Renal cortical epithelial cell (primary cell): Measurements from ENCODE around the gene ALDH1A3. TPM values are rescaled to one million over a fixed set of nuclear protein-coding genes. Genes with fewer than 3 reads are reported as not detected.
A peak's percentile ranks its signal among the peaks of the same experiment; 100 is the strongest.

Experiments
- DNase-seq: peaks from one replicate; pipeline ENCODE4 v3.0.0-alpha.2; 2011; ENCODE audit warnings: low read depth
- total RNA-seq: library from RNA; depleted of rRNA; stranded (reverse); fragments of >200 nt; gene quantifications from 2 replicates; pipeline ENCODE4 v1.2.3, GENCODE V29; 2014

ALDH1A3 gene
- total RNA-seq, 1 donor from 2014 or later = 60.3 TPM

- no peak for DNase-seq
Measured at GRCh38 chr15:100859970-100860828, 19.4 kb upstream of the ALDH1A3 start.

DNA sequence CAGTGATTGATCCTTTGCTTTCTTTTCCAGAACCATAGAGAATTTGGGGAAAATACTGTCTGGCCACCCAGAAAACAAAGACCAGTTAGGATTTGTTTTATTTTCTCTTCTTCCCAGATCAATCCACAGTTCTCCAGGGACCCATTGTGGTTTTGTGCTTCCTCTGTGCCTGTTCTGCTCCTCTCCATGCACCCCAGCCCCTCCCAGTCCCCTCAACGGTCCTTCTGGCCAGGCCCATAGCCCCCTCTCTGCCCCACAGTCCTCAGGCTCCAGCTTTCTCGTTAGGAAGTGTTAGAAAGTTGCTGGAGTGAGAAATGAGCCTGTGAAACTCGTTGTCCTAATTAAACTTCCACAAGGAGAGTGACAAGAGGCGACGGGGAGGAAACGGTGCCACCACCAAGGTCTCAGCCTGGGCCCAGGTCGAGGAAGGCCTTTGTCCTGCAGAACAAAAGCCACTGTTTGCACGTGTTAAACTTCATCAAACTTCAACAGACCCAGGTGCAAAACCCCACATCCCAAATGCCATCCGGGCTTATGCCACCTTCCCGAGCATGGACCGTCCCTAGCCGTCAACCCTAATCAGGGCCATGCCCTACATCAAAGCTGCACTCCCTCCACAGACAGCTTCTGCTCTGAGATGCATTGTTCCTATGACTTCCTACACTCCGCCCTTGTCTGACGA, 18.7 kb upstream of the ALDH1A3 start:
- DNase-seq = no peak

DNA sequence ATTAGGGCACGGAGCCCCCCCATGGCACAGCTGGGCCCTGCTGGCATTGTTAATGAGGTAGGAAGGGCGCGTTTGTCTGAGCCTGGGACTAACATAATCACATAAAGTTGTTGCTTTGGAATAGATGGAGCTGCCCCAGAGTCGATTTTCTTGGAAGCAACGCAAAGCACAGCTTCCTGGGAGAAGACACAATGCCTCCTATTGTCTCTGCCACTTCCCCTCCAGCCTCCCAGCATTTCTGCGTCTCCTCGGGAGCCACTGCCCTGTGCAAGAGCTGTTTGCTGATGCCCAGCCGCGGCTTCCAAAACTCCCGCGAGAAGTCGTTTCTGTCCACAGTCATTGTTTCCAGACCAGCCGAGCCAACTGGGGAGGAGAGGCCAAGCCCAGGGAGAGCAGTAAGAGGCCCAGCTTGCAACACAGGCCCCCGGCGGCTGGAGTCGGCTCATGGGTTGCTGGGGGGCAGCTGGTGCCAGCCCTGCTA, 18.1 kb upstream of the ALDH1A3 start:
- no peak for DNase-seq

GRCh38 chr15:100862162-100862561, 17.5 kb upstream of the ALDH1A3 start:
- DNase-seq = no peak

GRCh38 chr15:100863075-100863795, 16.4 kb upstream of the ALDH1A3 start:
- DNase-seq = no peak

DNA sequence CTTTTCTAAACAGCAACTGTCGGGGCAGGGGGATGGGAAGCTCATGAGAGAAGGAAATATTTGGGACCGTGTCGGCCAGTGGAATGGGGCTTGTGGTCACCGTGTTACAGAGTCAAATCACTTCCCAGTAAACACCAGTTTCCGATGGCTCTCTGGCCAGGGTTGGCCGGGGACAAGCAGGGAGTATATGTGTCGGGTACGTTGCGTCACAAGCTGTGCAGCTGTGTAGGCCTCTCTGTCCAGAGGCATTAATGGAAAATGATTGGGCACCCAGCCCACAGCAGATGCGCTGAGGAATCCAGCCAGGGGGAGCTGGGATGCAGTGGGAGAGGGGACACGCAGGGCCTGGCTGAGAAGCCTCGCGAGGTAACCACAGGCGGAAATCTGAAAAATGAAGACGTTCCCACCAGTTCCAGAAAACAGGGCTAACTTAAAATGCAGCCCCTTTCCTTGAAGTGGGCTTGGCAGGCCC, 15.8 kb upstream of the ALDH1A3 start:
- no peak for DNase-seq

DNA sequence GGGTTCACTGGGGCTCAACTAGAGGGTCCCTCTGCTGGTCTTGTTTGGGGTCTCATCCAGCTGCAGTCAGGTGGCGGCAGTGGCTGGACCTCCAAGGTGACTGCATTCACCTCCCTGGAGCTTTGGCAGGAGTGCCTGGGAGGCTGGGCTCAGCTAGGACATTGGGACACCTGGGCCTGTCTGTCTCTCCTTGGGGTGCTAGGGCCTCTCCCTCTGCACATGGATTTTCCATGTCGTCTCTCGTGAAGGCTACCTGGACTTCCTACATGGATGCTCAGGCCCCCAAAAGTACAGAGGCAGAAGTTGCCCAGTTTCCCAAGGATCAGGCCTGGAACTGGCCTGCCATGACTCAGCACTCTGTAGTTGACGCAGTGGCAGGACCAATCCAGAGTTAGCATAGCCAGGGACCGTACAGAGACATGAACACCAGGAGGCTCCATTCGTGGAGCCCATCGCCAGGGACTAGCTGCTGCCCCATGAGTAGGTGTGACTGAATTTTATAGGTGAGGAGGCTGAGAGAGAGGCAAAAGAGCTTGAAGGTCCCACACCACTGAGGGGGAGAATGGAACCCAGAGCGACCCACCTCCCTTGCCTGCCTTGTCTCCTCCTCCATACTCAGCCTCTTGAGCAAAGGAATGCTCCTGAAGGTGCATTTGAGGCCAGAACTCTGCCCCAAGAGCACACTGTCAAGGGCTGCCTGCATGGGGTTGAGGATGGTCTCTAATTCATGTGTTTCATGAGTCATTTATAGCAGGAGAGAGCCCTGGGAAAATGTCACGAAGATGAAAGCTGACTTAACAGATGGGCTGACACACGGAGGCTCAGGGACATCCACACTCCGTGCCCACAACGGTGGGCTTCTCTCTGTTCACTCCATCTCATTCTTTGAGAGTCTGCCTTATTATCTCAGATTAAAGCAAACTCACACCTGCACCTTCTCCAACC, 13.0 kb upstream of the ALDH1A3 start:
- DNase-seq = no peak

GRCh38 chr15:100867433-100867832, 12.2 kb upstream of the ALDH1A3 start:
- no peak for DNase-seq

DNA sequence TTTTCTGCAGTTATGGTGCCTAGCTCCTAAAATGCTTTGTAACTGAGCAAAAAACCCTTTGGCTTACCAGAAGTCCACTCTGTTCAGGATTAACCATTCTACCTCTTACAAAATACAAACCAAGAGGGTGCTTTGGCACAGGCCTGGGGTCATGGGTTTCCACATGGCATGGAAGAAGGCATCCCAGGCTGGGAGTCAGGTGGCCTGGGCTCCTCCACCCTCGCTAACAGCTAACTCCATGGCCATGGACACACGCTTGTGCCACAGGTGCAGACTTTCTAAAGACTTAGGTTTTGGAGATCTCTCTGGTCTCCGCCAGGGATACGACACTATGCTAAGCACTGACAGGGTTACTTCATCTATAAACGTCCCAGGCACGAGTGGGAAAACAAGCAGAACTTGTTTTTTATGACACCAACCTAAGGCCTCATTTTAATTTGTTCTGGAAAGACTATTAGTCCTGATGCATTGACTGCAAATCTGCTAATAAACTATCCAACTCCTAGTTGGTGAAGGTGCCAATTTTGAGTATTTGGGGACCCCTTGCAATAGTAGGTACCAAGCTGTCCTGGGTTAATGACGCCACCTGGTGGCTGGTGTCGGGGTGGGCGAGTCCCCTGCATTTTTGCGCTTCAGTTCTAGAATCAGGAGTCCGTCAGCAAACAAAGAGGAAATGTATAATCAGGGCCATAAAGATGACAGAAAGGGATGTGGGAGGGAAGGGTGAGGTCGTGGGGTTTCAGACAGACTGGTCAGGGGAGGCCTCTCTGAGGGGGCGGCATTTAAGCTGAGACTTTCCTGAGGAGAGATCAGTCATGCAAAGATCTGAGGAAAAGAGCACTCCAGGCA, 10.3 kb upstream of the ALDH1A3 start:
- no peak for DNase-seq

GRCh38 chr15:100873029-100873677, 6.5 kb upstream of the ALDH1A3 start:
- DNase-seq = peak; percentile 94

DNA sequence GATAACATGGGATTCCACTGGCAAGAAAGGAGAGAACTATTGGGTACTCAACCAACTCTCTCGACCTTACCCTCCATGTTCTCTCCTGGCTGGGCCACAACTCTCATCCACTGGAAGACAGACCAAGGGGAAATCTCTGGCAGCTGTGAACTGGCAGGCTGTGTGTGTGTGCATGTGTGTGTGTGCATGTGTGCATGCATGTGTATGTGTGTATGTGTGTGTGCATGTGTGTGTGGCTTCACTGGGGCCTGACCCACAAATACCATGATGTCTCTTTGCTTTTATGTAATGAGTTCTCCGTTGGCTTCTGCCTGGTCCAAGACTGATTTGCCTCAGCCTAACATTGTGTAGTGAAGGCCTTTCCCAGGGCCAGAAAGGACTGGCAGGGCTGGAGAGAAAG, 4.1 kb upstream of the ALDH1A3 start:
- no peak for DNase-seq

DNA sequence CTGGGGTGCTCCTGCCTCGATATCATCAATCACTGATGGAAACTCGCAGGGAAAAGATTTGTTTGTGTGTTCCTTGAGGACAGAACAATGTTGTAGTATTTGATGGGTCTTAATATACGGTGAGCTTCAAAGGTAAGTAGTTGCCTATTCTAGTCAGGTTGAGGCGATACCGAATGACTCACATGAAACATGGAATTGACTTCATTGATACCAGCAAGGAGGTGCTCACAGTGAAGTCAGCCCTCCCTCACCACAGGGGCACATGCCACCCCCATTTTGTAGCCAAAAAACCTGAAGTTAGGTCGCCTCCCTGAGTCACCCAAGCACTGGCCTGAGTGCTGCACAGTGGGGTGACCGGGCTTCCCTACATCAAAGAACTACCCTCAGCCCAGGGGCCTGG, 3.7 kb upstream of the ALDH1A3 start:
- DNase-seq = no peak

DNA sequence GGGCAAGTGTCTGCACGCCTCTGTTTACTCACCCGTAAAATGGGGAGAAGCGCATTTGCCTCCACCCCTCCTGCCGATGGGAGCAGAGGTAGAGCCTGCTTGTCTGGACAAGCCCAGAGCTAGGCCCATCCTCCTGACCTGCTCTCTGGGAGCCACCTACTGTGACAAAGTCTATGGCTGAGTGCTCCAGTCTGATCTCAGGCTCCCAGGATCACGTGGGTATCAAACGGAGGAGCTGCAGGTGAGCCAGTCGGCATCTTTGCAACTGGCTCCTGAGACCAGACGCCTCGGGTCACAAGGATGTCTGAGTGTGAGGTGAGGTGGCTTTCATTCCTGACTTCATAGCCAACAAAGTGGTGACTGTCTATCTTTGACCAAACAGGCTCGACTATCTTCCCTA, 2.1 kb upstream of the ALDH1A3 start:
- no peak for DNase-seq

GRCh38 chr15:100878130-100878529, 1.5 kb upstream of the ALDH1A3 start:
- no peak for DNase-seq

- peak; percentile 3 for DNase-seq
Measured at GRCh38 chr15:100878648-100879047, 983 bp upstream of the ALDH1A3 start.

DNA sequence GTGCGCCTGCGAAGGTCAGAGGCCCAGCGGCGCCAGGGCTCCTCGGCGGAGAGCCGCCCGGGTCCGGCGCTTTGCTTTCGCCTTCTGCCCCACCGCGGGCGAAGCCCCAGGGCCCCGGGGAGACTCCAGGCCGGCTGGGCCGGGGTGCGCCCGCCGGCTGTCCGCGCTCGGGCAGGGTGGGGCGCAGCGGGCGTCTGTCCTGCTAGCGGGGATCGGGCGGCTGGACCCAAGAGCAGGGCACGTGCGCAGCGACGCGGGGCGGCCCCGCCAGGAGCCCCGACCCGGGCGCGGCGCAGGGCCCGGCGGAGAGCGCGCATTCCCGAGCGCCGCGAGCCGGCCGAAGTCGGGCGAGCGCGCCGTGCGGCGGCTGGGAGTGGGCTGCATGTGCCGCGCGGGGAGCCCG, 569 bp upstream of the ALDH1A3 start:
- no peak for DNase-seq

- DNase-seq = peak; percentile 5
Measured at GRCh38 chr15:100880139-100880896, 687 bp downstream of the ALDH1A3 start.

- no peak for DNase-seq
Measured at GRCh38 chr15:100880897-100881242, 1.2 kb downstream of the ALDH1A3 start.
